GM10266 (cell line): ENCODE results near the gene TMEM95.

Experiments
- DNase-seq: peaks from one replicate; pipeline ENCODE4 v3.0.0; 2012; ENCODE audit errors: extremely low spot score
- TF ChIP-seq, protein P1 (sequence below): IDR thresholded peaks from 2 replicates; pipeline ENCODE4 v1.5.1; 2012; ENCODE audit warnings: mild to moderate bottlenecking, low read depth; ENCODE audit not compliant: control insufficient read depth, insufficient read depth; ENCODE audit errors: missing control alignments

Gene TMEM95, protein sequence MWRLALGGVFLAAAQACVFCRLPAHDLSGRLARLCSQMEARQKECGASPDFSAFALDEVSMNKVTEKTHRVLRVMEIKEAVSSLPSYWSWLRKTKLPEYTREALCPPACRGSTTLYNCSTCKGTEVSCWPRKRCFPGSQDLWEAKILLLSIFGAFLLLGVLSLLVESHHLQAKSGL

DNA sequence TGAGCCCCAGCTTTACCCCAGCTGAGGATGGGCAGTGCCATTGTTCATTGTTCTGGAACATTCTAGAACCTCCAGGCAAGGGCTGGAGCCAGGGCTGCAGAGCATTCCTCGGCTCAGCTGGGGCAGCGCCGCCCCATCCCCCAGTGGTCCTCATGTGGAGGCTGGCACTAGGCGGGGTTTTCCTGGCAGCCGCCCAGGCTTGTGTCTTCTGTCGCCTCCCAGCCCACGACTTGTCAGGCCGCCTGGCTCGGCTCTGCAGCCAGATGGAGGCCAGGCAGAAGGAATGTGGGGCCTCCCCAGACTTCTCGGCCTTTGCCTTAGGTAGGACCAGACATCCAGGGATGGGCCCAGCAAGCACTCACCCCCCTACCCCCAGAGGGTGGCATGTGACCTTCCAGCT is at the start of gene TMEM95:
Gene TMEM95 (plus strand): TSS at position 104 of the 400 bp plus-strand sequence. CDS start 49 bp downstream, at position 153.
- TF ChIP-seq, protein P1, sequence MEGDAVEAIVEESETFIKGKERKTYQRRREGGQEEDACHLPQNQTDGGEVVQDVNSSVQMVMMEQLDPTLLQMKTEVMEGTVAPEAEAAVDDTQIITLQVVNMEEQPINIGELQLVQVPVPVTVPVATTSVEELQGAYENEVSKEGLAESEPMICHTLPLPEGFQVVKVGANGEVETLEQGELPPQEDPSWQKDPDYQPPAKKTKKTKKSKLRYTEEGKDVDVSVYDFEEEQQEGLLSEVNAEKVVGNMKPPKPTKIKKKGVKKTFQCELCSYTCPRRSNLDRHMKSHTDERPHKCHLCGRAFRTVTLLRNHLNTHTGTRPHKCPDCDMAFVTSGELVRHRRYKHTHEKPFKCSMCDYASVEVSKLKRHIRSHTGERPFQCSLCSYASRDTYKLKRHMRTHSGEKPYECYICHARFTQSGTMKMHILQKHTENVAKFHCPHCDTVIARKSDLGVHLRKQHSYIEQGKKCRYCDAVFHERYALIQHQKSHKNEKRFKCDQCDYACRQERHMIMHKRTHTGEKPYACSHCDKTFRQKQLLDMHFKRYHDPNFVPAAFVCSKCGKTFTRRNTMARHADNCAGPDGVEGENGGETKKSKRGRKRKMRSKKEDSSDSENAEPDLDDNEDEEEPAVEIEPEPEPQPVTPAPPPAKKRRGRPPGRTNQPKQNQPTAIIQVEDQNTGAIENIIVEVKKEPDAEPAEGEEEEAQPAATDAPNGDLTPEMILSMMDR = no peak
- no peak for DNase-seq

DNA sequence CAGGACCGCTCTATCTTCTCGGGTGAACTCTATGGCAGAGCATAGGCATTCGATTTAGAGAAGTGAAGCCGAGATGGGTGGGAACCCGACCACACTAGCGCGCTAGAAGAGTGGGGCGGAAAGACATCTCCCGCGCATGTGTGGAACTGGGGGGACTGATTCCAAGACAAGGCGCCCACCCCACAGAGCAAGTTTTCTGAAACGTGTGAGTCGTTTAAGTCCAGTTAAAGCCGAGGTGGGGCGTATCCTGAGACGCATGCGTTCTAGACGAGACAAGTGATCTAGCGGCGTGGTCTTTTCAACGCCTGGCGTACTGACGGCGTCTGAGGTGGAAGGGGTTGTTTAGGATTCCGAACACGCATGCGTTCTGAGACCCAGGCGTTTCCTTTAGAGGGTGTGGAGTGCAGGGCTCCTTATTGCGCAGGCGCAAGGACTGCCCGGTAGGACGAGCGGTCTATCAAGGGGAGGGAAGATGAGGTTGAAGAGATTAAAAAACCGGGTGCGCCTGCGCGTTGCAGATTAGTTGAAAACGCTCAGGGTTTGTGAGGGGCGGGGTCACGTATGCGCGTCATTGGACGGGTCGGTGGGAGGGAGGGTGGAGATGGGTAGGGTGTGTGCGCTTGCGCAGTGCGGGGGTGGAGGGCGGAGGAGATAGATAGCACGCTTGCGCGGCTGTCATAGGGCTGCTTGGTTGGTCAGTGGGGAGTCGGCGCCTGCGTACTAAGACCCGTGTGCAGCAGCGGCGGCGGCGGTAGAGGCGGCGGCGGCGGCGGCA is 47.9 kb upstream of the TMEM95 start, which contains the start of gene EIF5A:
Gene EIF5A (plus strand): TSS at position 718 of the 775 bp plus-strand sequence. CDS start 2,008 bp downstream, outside the sequence.
- peak; percentile 99 for DNase-seq
- TF ChIP-seq, protein P1 = no peak

DNA sequence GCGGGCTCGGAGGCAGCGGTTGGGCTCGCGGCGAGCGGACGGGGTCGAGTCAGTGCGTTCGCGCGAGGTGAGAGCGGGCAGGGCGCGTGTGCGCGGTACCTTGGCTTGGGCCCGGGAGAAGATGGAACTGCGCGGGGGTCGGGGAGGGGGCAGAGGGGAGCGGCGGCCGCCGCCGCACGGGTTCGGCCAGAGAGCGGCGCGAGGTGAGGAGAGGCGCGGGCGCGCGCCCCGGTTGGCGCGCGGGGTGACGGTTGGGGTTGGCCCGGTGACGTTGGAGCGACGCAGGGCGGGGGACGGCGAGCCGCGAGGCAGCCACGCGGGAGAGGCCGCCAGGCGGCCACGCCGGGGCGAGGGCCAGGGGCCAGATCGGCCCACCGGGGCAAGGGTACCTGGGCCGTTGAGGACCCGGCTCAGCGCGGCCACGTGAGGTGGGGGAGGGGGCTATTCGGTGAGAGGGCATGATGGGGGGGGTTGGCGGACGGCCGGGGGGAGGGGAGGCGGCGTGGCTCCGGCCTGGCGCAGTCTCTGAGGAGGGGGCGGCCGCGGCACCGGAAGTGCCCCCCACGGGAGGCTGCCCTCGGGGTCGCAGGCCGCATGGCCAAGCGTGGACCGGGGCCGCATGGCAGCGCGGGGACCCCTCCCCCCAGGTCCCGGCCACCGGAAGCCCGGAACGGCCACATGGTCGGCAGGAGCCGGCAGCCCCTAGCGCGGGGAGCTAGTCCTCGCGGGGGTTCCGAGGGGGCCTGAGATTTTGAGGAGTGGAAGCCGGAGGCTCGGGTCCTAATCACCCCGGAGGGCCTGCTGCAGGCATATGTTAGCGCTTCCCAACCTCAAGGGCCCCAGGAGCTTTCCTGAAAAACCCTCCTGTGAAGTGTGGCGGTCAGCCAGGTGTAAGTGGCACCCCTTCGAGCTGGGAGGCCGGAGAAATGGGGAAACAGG is 47.0 kb upstream of the TMEM95 start:
- TF ChIP-seq, protein P1 = no peak
- no peak for DNase-seq

DNA sequence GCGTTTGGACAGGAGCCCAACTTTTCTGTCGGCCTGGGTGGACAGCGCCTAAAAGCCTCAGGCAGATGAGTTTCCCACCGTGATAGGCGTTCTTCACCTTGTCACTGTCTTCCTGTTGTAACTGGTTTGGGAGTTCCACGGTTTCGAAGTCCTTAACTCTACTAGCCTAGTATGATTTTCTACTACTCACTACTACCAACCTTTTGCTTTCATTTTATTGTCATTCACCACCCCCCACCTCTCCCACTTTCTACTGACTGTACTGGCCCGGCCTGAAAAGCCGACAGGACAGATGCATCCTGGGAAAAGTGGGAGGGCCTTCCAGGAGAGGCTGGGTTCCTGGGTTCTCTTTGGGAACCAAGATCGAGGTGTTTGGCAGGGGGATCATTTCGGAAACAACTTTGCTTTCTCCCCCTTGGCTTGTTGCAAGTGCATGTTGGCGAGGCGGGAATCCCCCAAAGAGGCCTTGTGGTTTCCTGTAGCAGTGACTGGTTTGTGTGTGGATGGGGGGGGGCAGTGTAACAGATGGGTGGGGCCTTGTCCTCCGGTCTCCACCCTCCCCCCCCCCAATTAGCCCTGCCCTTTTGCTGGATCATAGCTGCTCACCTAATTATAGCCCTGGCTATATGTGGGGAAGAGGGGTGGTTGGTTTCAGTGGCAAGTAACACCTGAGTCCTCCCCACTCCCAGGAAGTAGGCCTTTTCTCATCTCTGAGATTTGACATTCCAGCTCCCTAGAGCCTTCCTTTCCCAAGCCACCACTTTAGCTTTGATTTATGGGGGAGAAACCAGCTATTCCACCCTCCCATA is 46.1 kb upstream of the TMEM95 start:
- TF ChIP-seq, protein P1 = no peak
- peak; percentile 87 for DNase-seq

DNA sequence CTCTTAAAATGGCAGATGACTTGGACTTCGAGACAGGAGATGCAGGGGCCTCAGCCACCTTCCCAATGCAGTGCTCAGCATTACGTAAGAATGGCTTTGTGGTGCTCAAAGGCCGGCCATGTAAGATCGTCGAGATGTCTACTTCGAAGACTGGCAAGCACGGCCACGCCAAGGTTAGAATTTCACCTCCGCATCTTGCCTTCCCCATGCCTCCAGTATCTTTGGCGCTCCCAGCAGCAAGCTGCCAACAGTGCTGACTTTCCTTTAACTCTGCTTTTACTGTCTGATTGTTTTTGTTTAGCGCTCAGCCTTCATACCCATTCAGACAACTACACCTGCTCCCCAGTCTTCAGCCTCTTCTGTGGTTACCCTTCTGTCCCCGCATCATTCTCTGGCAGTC is 45.3 kb upstream of the TMEM95 start:
- DNase-seq = no peak
- TF ChIP-seq, protein P1 = no peak

DNA sequence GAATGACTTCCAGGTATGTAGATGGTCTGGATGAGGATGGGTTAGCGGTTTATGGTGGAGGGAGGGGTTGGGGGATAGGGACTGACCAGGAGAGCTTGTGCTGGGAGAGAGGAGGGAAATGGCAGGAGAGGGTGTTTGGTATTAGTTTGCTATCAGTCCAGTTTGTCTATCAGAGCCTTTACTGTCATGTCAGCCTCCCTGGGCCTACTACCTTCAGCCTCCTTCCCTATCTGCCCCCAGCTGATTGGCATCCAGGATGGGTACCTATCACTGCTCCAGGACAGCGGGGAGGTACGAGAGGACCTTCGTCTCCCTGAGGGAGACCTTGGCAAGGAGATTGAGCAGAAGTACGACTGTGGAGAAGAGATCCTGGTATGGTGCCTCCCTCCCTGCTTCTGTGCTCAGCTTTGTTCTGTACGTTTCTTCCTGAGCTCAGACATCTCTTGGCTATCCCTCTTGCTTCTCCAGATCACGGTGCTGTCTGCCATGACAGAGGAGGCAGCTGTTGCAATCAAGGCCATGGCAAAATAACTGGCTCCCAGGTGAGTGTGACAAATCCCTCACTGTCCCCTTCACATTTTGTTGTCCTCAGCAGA is 43.7 kb upstream of the TMEM95 start:
- TF ChIP-seq, protein P1 = no peak
- DNase-seq = no peak
